GM18520 (cell line): ENCODE measurements around the gene MYO18B.

Source experiments
- ATAC-seq: cut with Tn5 transposase; IDR thresholded peaks from one replicate; pipeline ENCODE4 v1.9.1; 2021; ENCODE audit not compliant: unreplicated experiment

The MYO18B gene

DNA sequence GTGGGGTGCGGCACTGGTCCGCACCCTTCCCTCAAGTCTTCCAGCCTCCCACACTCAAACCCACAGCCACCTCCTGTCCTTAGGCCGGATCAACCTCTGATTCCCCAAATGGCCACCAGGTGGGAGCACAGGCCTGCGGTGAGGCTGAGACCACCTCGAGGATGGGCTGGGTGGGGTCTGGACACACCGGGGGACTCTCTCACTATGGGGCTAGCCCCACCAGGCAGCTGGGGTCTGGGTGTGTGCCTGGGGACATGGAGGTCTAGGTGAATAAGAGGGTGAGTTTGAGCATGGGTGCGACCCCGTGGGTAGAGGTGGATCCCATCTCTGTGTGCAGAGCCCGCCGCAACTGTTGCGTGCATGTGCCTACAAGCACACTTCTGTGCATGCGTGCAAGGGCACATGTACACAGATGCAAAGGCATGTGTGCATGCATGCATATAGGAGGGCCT is 32.6 kb downstream of the MYO18B start:
- no peak for ATAC-seq

DNA sequence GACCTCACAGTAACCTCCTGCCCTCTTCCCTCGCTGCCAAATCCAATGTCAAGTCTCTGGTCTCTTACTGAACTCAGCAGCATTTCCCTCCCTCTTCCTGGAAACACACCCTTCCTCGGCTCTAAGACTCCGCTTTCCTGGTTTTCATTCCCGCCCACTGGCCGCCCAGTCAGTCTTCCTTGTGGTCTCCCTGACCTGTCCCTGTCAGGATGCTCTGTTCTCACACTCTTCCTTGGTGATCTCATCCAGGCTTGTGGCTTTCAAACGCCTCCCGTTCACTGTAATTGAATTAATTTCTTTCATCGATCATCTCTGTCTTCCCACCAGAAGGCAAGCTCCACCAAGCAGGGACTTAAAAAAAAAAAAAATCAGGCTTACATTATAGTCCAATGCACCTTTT is 33.5 kb downstream of the MYO18B start:
- no peak for ATAC-seq

DNA sequence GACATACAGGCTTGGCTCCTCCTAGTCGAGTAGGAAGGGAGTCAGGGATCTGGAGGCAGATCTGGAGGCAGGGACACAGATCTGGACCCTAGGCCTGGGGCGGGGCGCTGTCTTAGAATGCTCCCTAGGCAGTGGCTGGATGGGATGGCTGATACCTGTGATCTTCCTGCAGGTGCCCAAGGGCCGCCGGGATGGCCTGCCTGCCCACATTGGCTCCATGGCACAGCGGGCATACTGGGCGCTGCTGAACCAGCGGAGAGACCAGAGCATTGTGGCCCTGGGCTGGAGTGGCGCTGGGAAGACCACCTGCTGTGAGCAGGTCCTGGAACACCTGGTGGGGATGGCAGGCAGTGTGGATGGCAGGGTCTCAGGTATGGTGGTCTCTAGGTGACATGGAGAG is 35.4 kb downstream of the MYO18B start:
- ATAC-seq, result no peak

DNA sequence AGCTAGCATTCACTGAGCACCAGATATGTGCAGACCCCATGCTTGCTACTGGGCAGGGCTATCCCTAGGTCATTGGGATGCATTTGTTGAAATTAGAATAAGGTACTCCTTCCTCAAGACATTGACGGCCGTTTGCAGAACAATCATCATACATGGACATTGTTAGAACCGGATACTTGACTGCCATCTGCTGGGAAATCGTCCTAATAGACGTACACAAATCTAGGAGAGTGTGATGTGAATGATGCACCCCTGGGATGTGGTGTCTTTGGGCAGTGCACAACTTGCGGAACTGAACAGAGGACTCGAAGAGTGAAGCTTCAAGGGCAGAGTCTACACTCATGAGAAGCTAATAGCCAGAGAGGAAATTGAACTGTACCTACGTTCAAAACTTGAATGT is 35.9 kb downstream of the MYO18B start:
- no peak for ATAC-seq

DNA sequence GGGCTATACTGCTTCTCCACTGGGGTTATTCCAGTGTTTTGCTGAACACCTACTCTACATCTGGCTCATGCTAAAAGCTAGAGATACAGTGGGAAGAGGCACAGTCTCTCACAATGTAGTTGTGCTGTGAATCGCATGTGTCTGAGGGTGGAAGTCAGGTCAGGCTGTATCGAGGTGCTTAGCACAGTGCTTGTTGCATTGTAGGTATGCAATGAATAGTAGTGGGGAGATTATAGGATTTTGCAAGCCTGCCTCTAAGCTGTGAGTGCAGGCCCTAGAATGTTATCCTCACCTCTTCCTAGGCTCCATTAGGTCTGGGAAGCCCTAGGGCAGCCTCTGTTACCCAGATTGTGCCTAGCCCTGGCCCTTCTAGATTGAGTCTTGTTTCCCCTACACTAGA is 37.4 kb downstream of the MYO18B start:
- ATAC-seq, result no peak

DNA sequence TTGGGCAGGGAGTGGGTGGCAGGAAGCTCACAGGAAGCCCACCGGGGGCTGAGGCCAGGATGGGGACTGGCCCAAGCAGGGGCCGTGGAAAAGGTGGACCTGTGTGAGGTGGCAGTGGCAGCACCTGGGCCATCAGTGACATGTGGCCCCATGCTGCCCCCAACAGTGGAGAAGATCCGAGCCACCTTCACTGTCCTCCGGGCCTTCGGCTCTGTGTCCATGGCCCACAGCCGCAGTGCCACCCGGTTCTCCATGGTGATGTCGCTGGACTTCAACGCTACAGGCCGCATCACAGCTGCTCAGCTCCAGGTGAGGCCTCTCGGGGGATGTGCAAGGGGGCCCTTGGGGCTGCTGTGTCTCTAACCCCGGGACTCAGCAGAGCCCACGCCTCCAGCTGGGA is 37.9 kb downstream of the MYO18B start:
- ATAC-seq, result no peak

DNA sequence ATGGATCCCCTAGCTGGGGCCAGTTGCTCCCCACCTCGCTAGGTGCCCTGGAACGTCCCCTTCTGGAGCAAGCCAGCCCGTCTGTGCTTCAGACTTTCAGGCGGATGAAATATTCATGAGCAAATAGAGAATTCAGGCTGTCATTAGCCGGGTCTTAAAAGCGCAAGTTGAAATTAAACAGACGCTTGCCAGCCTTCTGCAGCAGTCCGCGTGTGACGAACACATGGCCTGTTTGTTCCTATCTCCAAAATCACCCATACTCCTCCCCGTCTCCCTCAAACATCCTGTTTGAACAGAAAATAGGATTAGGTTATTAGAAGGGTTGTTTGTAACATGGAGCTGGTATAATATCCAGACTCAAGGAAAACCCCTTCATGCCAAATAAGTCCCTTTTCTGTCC is 38.7 kb downstream of the MYO18B start:
- no peak for ATAC-seq

DNA sequence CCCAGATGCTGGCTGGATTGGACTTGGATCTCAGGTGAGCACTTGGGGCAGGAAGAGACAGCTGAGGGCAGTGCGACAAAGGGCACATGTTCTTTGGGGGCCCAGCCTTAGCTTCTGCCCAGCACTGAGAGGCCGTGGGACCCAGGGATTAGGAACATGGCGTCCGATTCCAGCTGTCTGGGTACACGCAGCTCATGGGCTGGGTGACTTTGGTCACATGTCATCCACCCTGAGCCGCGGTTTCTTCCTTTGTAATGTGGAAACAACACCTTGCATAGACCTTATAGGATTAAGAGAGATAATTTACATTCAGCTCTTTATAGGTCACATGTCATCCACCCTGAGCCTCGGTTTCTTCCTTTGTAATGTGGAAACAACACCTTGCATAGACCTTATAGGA is 39.8 kb downstream of the MYO18B start:
- no peak for ATAC-seq

DNA sequence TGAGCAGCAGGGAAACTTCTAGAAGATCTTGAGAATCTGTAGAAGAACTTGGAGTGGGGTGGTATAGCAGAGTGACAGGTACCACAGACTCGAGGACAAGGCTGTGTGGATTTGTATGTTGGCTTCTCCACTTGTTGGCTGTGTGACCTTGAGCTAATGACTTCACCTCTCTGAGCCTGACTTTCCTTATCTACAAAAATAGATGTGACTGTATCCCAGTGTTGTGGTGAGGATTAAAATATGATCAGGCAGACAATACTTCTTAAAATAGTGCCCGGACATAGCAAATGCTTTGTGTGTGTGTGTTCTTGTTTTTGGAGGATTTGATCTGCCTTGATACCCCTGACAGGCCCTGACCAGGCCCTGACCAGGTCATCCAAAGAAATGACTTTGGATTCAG is 40.8 kb downstream of the MYO18B start:
- ATAC-seq, result no peak

DNA sequence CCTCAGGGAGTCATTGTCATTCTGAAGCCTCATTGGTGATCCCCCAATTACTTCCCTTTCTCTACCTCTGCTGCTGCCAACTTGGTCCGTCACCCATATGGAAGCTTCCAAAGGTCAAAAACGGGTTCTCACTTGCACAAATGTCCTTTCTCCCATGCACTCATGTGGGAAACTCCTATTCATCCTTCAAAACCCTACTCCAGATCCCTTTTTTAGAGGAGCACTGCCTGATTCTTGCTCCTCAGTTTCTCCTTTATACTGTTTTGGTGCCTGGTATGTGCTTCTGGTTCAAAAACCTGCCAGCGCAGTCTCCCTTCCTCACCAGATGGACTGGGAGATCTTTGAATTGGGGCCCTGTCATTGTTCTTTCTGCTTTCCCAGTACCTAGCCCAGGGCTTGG is 41.9 kb downstream of the MYO18B start:
- ATAC-seq, result no peak

DNA sequence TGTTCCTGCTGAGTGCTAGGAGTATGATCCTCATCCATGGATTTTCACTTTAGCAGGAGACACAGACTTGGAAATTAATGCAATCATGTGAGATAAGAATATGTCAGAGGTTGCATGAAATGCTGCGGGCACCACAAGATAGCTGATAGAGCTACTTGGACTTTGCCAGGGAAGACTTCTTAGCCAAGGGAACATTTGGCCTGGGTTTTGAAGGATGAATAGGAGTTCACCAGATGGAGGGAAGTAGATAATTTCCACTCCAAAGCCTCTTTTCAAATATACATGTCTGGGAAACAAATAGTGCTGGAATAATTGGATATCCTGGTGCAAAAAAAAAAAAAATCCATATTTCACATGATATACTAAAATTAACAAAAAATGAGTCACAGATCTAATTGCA is 44.2 kb downstream of the MYO18B start:
- no peak for ATAC-seq

DNA sequence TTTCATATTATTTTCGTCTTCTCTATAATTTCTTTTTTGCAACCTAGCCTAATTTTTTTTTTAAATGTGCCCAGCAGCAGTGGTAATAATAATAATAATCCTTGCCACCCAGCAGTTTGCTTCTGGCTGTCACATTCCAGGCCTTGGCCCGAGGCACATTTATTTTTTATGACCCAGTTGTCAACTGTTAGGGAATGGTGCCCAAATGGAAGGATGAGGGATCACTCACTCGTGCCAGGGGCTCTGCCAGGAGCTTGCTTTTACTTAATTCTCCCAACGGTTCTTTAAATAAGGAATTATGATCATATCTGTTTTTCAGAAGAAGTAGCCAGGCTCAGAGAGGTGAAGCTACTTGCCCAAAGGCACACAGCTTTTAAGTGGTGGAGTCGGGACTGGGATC is 49.6 kb downstream of the MYO18B start:
- no peak for ATAC-seq

DNA sequence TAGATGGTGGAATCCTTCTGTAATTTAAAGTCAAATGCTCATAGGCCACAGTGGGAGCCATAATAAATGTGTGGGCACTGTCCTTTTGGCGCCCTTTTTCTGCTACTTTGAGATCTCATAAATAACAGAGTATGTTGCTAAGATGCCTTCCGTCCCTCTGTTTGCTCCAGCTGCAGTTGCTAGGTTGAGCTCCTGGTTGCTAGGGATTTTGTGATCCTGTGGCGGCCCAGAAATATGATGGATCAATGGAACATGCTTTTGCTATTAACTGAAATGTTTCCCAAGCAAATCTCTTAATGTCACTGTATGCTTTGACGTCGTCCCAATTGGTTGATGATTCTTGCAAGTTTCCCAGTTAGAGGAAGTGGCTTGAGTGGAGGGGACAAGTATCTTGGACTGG is 53.5 kb downstream of the MYO18B start:
- no peak for ATAC-seq

DNA sequence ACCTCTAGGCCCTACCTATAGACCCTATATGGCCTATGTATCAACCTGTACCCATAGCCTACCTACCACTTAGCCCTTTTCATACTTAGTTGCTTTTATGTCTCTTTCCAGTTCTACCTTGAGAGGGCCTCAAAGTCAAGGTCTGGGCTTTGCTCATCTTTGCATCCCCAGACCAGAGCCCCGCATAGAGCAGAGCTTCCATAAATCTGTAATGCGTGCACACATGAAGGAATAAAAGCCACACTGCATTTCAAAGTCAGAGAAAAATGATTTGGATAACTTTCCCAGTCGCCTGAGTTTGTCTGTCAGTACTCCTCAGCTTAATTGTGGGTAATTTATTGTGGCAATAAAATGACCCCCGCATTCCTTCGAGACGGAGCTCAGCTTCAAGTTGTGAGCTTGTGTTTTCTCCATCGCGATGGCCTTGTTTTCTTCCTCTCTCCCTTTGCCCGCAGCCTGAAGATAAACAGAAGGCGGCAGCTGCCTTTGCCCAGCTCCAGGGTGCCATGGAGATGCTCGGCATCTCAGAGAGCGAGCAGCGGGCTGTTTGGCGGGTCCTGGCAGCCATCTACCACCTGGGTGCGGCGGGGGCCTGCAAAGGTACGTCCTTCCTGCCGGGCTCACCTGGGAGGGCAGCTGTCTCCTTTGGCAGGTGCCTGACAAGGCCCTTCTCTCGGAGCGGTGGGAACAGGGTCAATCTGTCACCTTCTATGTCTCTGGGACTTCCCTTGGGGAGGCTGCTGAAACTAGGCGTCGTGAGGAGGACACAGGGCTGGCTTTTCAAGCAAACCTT is 55.7 kb downstream of the MYO18B start:
- no peak for ATAC-seq

DNA sequence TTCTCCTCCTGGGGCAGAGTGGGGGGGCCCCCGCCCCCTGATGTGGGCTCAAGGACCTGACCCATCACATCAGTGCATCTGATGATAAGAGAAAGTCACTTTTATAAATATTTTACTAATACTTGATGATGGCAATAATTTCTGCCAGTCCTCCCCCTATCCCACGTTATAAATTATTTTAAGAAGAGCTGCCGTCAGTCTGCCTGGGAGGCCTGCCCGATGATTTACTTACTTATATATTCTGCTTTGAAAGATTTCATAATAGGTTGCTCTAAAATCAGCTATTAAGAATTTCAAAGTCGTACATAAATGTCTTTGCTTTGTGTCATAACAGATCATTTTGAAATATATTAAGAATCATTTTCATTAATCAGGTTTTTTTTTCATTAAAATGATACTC is 58.8 kb downstream of the MYO18B start:
- ATAC-seq, result no peak

DNA sequence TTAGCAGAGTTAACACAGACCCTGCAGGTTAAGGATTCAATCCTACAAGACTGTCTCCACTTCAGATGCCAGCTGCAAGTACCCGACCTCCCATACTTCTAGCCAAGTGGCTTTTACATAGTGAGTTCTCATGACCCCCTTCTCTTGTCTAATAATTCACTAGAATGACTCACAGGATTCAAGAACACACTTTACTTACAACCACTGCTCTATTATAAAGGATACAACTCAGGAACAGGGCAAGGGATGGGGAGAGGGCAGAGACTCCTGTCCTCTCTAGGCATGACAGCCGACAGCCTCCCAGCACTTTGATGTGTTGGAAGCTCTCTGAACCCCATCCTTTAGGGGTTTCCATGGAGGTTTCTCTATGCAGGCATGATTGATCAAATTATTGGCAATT is 60.0 kb downstream of the MYO18B start:
- no peak for ATAC-seq

DNA sequence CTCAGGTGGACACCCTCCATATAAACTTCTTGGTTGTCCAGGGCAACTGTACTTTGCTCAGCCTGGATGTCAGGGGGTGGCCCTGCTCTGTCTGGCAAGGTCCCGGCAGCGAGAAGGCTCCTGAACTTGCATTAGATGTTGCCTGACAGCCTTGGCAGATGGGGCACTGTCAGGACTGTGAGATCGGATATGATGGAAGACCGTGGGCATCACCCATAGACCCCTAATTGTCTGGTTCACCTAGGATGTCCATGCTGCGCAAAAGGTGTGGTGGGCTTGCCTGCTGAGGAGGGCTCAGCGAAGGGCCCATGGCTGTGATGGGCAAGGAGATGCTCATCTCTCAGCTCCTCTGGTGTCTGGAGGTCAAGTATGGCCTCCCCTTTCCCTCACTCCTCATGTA is 62.7 kb downstream of the MYO18B start:
- ATAC-seq, result no peak

DNA sequence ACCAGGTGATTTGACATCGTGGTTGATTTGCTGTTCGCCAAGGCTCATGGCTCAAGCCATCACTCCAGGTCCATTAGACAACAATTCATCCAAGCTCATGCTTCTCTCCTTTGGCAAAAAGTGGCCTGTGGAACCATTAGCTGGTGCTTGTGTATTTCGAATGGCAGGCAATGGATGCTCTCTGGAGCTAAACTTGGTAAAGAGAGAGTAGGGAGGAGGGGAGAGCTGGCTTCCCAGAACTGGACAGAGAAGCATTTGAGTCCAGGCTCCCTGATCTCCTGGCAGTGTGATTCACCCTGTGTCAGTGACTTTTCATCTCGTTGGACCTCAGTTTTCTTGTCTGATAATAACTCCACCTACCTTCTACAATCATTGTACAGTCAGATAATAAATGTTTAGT is 64.6 kb downstream of the MYO18B start:
- no peak for ATAC-seq

DNA sequence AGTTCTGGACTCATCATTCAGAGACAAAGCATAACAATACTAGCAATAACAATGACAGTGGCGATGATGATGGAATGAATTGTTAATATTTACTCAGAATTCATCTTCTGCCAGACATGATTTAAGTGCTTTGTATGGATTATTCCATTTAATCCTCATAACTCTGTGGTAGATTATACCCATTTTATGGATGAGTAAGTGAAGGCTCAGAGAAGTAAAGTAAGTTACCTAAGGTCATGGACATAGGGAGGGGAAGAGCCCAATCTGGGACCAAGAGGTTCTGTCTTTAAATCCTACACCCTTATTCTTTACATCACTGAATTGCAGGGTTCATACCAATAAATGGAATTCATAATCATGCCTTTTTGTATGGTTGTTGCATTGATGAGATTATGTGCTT is 72.7 kb downstream of the MYO18B start:
- ATAC-seq, result no peak

DNA sequence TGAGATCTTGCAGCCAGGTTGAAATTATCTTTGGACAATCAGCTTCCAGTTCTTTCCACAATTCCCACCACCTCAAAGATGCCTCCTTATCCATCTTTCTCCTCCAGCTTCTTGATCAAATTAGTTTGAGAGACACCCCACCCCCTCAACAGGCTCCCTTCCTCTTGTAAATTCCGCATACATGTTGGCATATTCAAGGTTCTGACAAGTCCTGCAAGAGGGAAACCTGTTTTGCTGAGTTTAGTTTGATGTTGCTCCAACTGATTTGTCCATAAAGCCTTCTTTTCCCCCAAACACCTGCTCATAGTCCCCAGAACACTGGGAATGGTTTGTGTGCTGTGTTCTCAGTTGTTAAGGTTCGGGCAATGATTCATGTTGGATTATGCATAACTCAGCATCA is 73.6 kb downstream of the MYO18B start:
- ATAC-seq, result no peak

DNA sequence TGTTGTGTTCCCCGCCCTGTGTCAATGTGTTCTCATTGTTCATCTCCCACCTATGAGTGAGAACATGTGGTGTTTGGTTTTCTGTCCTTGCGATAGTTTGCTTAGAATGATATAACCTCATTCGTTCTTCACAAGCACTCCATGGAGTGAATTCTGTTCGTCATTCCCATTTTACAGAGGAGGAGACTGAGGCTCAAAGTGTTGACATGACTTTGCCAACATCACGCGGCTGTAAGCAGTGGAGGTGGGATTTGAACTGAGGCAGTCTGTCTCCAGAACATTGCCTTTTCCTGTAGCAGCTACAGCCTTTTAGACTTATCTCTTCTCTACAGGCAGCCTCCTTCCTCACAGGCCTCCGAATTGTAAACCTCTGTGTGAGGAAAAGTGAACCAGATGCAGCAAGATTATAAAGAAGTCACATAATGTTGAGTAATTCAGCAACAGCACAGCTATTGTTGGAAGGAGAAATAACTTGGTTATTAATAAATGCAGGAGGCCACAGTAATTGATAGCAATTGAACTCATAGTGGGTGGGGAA is 74.6 kb downstream of the MYO18B start:
- no peak for ATAC-seq

DNA sequence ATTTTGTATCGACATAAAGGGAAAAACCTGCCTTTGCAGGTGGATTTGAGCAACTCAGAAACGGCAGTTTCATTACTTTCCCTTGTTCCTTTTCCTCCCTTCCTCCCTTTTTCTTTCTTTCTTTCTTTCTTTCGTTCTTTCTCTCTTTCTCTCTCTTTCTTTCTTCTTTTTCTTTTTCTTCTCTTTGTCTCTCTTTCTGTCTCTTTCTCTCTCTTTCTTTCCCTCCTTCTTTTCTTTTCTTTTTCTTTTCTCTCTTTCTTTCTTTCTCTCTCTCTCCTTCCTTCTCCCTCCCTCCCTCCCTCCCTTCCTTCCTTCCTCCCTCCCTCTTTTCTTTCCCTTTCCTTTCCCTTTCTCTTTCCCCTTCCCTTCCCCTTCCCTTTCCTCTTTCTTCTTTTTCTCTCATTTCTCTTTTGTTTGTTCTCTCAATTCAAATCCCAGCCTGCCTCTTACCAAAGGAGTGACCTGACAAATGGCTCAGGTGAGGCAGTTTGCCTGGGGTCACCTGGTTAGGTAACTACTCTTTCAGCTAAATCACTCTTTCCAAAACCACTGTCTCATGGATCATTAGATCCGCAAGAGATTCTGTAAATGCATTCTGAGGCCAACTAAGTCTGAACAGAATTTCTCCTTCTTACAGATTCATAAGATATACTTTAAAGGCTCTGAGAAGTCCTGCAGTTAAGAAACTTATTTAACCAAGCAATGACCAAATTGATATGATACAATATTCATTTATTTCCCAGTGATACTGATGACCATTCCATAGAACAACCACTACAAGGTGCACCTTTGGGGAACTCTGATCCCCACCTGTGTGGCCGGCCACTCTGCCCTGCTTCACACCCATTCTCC is 75.3 kb downstream of the MYO18B start:
- ATAC-seq, result no peak
